Activated CD4-positive, alpha-beta T cell treated with anti-CD3 and anti-CD28 coated beads, Interleukin-2, Interleukin-4, amounts not matched to agents 100 ng/mL and 50 ng/mL, durations not matched to agents 16 hours and 8 hours (primary cell): ENCODE results near the gene CFTR.
A peak's percentile ranks its signal among the peaks of the same experiment; 100 is the strongest.
"Not testable (repeated sequence)": the region's sequence is repeated elsewhere in the genome, so short reads cannot be mapped to it uniquely, and the experiment has no call there.

Experiments
- DNase-seq: peaks from one replicate; pipeline ENCODE4 v3.0.0-alpha.2; 2020; ENCODE audit warnings: low spot score

CFTR gene

DNA sequence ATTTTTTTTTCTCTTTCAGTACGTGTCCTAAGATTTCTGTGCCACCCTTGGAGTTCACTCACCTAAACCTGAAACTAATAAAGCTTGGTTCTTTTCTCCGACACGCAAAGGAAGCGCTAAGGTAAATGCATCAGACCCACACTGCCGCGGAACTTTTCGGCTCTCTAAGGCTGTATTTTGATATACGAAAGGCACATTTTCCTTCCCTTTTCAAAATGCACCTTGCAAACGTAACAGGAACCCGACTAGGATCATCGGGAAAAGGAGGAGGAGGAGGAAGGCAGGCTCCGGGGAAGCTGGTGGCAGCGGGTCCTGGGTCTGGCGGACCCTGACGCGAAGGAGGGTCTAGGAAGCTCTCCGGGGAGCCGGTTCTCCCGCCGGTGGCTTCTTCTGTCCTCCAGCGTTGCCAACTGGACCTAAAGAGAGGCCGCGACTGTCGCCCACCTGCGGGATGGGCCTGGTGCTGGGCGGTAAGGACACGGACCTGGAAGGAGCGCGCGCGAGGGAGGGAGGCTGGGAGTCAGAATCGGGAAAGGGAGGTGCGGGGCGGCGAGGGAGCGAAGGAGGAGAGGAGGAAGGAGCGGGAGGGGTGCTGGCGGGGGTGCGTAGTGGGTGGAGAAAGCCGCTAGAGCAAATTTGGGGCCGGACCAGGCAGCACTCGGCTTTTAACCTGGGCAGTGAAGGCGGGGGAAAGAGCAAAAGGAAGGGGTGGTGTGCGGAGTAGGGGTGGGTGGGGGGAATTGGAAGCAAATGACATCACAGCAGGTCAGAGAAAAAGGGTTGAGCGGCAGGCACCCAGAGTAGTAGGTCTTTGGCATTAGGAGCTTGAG lies at the start of gene CFTR:
Gene CFTR, plus strand, starts transcription at position 801 of the 830 bp plus-strand sequence. CDS start 70 bp downstream, outside the sequence.
- DNase-seq, result no peak

DNA sequence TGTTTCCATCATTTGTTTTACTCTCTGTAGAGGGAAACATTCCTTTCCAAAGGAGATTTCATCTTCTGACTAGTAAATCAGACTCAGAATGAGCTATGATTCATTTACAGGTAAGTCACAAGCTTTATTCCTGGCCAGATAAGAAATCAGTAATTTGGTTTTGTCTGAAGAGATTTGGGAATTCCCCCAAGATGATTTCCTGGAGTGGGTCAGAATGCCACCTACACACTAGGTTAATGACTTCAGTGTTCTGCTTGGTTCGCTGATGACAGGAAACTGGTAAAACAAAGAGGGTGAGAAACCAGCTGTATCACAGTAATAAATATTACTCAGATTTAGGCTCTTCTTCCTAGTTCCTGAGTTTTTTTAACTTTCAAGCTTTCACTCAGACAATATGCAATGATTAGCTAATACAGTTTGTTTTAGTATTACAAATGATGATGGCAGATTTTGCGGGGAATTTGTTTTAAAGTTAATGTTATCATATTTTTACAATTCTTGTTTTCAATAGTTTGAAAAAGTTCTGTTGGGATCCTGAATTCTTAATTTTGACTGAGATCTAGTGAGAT lies 44.3 kb upstream of the CFTR start:
- peak; percentile 55 for DNase-seq

DNA sequence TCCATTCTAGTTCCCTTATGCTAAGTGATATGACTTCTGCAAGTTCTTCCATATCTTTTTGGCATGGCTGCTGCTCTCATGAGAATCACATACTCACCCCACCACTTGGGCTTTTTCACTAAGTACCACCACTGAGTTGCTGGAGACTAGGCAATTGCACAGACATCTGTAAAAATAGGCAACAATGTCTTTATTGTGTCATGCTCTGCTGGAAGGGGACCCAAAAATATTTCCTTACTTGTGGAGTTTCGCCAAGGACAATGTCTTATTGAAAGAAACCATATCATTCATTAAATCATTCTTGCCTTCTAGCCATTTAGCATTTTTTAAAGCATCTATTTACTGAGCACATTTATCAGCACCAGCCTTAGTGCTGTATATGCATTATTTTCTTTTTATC lies 35.2 kb upstream of the CFTR start:
- DNase-seq, result no peak

DNA sequence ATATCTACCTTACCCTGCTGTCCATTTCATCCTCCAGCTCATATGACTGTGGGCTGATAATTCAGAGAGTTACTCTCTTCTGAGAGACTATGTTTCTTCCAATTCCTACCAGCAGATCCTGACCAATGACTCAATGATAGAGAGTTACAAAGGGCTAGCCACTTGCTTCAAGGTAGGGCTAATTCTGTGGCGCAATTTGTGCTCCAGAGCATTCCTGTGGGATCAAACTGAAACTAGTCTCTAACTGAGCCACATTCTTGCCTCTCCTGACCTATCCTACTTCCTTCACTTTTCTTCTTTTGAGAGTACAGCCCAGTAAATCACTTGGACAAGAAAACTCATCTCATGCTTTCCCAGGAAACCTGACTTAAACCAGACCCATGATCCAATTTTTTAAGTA lies 34.6 kb upstream of the CFTR start:
- no peak for DNase-seq

DNA sequence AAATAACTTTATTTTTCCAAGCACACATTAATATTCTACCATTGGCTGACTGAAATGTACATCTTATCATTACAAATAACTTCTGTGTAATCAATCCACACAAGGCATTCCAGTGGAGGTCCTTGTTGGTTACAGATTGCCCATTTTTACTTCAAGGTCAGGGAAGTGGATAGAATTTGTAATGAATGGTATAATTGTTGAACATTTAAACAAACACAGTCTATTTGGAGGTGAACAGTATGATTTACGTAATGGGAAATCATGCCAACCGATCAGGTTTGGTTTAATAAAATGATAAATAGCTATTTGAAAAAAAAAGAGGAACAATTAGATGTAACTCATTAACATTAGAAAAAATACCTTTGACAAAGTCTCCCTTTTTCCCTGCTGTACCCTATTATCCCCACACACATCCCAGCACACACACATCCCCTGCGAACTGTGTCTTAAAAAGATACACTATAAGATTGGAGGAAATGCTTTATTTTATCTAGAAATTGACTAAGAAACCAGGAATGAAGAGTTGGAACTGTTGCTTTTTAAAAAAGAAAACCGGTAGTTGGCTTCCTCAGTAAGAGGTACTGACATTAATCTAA lies 33.5 kb upstream of the CFTR start:
- DNase-seq, result no peak

DNA sequence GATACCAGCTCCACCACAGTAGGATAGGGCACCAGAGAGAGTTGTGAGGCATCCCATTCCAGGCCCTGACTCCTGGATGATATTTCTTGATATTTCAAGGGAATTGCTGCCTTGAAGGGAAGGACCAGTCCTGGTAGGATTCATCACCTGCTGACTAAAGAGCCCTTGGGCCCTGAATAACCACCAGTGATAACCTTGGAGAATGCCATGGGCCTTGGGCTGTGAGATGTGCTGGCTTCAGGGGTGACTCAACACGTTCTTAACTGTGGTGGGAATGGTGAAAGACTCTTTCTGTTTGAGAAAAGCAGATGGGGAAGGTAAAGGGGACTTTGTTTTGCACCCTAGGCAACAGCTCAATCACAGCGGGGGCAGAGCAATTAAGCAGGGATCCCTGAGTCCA lies 31.2 kb upstream of the CFTR start:
- no peak for DNase-seq

DNA sequence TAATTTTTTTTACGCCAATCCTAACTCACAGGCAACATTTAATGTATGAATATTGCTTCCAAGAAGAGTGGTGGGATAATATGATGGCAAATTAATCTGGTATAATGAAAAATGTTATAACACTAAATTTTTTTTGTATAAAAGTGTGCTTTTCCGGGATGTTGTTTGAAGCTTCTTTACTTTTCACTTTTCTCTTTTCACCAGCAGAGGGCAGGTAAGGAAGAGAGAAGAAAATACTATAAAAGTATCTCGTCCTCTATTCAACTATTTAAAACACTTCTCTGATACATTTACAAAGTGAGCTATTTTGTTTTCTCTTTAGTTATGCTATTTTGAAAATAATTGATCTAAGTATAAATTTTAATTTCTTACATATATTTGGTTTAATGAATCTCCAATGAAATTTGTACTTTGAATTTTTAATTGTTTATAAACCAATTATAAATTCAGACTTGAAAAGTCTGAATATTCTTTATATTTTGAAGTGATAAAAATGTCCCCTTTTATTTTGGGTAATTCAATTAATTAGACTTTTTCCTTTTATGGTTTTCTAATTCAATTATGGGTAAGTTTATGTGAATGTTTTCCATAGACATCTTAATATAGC lies 20.7 kb upstream of the CFTR start:
- DNase-seq, result no peak

DNA sequence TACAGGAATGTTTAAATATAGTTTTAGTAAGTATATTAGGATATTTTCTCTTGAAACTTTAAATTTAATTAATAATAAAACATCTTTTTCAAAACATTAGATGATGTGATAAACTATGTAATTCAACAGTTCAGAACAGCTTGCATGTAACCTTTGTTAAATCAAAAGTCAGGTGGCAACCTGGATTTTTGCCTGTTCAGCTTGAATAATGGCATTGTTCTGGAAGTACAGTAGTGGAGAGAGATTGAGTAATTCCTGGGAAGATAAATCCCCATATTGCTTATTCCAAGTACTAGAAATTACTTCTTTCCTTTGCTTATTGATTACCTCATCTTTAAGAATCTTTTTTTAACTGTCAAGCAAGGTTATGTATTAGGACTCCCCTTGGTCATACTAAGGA lies 20.1 kb upstream of the CFTR start:
- no peak for DNase-seq

DNA sequence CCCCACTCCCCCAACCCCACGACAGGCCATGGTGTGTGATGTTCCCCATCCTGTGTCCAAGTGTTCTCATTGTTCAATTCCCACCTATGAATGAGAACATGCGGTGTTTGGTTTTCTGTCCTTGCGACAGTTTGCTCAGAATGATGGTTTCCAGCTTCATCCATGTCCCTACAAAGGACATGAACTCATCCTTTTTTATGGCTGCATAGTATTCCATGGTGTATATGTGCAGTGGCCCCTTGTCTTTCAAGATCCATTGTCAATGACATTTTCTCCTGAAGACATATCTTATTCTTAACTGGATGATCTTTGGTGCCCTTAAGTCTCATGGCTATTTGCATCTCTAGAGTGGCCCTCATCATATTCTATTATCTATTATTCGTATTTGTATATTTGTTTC lies 19.0 kb upstream of the CFTR start:
- not testable (repeated sequence) for DNase-seq

DNA sequence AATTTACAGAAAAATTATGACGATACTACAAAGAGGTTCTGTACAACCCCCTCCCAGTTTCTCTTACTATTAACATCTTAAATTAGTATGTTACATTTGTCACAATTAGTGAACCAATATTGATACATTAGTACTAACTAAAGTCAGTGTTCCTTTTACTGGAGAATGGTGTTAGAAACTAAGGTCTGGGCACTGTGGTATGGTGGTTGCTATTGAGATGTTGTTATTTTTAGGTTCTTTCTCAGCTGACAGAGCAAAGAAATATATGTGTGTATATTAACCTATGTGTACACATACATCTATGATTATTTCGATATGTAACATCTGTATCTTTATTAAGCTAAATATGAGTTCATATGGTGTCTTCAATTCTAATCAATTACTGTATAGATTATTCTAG lies 11.7 kb upstream of the CFTR start:
- DNase-seq, result no peak

DNA sequence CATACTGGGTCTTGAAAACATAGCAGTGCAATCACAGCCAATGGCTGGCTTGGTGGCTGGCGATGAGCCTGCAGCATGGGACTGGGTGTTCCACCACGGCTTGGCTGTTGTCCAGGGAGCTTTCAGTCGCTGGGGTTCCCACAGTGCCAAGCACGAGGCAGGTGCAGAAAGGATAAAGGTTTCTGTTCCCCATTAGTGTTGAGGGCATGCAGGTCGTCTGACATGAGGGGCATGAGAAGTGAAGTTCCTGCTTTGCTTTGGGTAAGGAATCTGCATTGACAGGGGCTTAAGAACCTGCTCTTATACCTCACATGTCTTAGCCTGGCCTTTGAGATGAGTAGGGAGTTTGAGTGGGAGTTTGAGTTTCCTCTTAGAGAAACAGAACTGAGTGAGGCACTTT lies 9.0 kb upstream of the CFTR start:
- DNase-seq, result no peak

DNA sequence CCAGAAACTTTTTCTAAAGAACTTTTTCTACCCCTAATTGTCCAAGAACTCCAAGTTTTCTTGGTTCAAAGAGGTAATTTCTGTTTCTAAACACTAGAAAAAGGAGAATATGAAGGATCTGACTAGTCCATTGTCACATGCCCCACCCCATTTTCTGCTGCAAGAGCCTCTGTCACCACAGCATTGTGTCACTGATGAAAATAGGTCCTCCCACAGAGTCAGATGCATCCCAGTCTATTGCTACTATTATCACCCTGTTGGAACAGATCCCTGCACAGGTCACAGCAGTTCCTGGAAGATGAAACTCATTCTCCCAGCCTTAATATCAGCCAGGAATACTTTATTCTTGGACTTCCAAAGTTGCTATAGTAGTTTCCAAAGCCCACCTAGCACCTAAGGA lies 7.5 kb upstream of the CFTR start:
- no peak for DNase-seq

DNA sequence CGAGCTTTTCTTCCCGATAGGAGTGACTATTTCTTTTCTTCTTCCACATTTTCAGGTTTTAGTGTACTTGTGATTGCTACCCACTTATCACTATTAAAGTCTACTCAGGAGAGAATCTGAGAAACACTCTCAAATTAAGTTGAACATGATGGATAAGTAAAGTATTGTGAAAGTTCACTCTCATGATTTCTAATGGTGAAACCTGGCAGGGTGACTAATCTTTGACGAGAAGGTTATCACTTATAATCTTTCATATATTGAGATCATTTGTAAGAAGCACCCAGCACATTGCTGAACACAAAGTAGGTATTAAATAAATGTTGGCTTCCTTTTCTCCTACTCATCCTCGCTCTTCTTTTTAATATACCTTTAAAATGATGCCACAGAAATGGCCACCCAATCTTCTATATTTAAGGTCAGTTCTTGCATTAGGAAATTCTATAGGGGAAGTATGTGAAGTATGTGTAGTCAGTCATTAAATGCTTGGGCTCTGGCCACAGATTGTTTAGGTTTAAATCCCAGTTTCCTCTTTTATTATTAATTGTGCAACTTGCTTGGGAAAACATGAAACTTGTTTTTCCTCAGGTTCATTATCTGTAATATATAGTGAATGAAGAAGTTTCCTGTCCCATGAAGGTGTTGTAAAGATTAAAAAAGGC lies 3.1 kb upstream of the CFTR start:
- no peak for DNase-seq

DNA sequence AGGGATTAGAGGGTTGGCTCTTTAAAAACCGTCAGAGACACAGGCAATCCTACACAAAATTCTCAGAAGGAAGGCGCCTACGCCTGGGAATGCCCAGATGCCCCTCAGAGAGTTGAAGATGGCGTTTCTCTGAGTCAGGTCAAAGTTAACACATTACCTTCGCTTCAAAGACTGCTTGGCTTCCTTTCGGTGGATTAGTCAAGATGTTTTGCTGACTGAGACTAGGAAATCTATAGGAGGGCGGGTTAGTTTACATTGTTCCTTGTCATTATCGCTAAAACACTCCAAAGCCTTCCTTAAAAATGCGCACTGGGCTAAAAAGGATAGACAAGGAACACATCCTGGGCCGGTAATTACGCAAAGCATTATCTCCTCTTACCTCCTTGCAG lies 995 bp upstream of the CFTR start:
- no peak for DNase-seq

DNA sequence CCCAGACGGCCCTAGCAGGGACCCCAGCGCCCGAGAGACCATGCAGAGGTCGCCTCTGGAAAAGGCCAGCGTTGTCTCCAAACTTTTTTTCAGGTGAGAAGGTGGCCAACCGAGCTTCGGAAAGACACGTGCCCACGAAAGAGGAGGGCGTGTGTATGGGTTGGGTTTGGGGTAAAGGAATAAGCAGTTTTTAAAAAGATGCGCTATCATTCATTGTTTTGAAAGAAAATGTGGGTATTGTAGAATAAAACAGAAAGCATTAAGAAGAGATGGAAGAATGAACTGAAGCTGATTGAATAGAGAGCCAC lies 184 bp downstream of the CFTR start:
- DNase-seq, result no peak

DNA sequence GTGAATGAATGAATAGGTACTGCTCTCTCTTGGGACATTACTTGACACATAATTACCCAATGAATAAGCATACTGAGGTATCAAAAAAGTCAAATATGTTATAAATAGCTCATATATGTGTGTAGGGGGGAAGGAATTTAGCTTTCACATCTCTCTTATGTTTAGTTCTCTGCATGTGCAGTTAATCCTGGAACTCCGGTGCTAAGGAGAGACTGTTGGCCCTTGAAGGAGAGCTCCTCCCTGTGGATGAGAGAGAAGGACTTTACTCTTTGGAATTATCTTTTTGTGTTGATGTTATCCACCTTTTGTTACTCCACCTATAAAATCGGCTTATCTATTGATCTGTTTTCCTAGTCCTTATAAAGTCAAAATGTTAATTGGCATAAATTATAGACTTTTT lies 1.2 kb downstream of the CFTR start:
- no peak for DNase-seq

DNA sequence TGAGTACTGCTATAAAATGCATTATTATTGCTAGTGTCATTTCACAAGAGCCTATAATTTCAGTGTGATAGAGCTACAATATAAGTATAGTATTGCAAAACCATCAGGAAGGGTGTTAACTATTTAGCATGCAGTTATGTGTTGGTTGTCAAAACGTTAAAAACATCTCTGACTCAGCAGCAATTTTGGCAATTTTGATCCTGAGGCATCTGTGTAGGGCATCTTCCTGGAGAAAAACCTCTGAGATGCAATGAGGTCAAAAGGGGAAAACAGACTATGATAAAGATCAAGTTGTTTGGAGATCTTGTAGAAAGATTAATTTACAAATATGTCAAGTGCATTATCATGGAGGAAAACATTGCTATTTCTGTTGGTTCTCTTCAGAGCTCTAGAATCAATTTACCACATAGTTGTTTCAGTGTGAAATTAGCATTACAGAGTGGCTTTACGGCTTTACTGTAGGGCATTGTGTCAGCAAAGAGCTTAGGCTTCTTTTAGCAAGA lies 5.3 kb downstream of the CFTR start:
- peak; percentile 14 for DNase-seq

DNA sequence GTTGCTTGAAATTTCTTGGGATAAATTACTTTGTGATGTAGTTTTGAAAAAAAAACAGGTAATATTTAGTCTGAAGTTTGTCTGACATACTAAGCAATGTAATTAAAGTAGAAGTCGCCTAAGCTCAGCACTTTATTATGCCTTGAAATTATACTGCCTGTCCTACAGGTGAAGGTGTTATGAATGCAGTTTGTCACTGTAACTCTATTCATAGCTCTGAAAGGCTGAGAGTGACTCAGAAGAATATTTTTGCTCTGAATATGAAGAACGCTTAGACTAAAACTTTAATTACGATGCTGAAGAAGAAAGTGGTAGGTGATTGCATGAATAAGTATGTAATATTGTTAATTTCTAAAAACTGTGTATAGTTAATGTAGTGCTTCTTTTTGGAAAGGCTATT lies 9.2 kb downstream of the CFTR start:
- DNase-seq, result no peak

DNA sequence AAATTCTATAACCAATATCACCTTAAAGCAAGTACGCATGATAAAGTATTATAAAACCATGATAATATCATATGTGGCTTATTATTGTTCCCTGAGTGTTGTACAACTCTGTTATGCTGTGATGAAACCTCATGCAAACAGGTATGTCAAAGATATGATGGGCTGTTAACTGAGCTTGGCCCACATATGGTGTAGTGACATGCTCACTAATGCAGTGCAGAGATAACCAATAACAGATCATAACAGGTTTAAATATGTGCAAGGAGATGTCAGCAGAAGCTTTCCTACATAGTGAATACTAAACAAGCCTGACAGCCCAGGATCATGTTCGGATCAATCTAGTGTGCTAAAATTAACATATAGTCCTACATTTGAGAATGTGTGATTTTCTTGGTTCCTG lies 9.6 kb downstream of the CFTR start:
- DNase-seq, result no peak

DNA sequence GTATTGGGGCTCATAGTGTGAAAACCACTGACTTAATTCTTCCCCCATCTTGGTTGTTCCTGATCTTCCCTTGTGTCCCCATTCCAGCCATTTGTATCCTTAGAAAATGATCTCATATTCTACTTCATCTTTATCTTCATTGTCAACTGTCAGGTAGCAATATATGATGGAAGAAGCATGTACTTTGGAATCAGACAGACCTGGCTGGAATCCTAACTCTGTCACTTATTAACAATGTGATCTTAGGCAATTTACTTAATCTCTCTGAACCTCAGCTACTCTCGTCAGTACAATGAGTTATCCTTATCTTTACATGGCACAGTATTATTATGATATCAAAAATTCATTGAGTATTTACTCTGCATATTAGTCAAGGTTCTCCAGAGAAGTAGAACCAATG lies 10.1 kb downstream of the CFTR start:
- DNase-seq, result no peak

DNA sequence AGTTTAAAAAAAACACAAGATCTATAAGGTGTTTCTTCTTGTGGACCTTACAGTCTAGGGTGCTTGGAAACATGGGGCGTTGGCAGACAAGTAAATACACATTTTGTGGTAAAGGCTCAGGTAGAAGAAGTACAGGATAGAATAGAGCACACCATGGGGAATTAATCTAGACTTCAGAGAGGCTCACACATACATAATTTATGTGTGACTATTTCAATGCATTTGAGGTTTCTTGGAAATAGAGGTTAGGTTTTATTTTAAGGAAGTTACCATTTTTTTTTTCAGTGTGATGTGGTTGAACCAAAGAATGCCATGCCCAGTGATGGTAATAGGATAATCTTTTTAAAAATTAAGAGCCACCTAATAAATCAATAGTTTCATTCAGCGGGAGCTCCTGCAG lies 12.8 kb downstream of the CFTR start:
- DNase-seq, result no peak

DNA sequence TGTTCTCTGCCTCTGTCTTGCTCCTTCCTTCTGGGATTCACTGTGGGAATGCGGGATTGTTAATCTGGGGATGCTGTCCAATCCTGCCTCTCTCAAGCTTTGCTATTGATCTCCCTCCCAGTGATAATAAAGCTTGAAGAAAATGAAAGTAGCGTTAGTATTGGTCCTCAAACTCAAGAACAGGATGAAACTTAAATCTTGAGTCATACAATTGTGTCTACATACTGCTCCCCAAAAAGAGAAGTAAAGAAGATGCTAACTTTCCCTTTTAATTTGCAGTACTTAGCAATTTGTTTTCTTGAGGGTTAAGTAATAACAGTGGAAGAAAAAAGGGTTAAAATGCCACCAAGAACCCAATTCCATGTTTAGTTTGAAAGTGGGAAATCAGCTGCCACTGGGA lies 13.6 kb downstream of the CFTR start:
- no peak for DNase-seq

DNA sequence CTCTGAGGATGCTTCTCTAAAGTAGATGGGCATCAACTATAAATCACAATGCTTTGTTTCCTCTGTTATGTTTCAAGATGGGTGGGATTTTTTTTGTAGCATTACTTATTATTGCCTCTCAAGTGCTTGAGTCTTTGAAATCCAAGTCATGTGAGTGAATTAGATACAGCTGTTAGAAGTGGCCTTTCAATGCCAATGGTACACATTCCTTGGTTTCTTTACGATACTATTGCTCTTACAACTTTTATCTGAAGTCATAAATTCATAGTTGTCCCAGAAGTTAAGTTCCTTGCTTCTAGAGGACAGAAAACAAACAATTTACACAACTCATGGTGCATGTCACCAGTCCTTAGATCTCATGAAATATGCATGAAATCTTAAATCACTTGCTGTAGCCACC lies 15.5 kb downstream of the CFTR start:
- DNase-seq, result no peak
